H4 (cell line): ENCODE results near the gene FARP2. TPM values are rescaled to one million over a fixed set of nuclear protein-coding genes. Genes with fewer than 3 reads are reported as not detected.
A peak's percentile ranks its signal among the peaks of the same experiment; 100 is the strongest.

Source experiments
- DNase-seq: peaks from one replicate; pipeline ENCODE4 v3.0.0-alpha.2; 2015; ENCODE audit warnings: low spot score
- total RNA-seq: library from RNA; depleted of rRNA; stranded (reverse); fragments of >200 nt; shearing (Covaris generic); gene quantifications from 2 replicates; pipeline ENCODE4 v1.2.3, GENCODE V29; 2014

Gene FARP2
- total RNA-seq, 1 experiment from 2014 or later = 29.4 TPM

- DNase-seq = no peak
Observed at GRCh38 chr2:241323778-241324177, 32.3 kb upstream of the FARP2 start.

- DNase-seq = no peak
Observed at GRCh38 chr2:241324775-241325174, 31.3 kb upstream of the FARP2 start.

GRCh38 chr2:241325257-241325656 lies 30.8 kb upstream of the FARP2 start:
- no peak for DNase-seq

GRCh38 chr2:241329669-241330615 lies 26.1 kb upstream of the FARP2 start:
- DNase-seq = no peak

- DNase-seq = no peak
Observed at GRCh38 chr2:241330616-241330981, 25.5 kb upstream of the FARP2 start.

GRCh38 chr2:241334813-241335212 lies 21.3 kb upstream of the FARP2 start:
- no peak for DNase-seq

GRCh38 chr2:241339839-241340630 lies 16.1 kb upstream of the FARP2 start:
- no peak for DNase-seq

- DNase-seq = no peak
Observed at GRCh38 chr2:241340631-241341163, 15.4 kb upstream of the FARP2 start.

GRCh38 chr2:241344925-241345651 lies 11.0 kb upstream of the FARP2 start:
- no peak for DNase-seq

- DNase-seq = no peak
Observed at GRCh38 chr2:241349941-241350340, 6.1 kb upstream of the FARP2 start.

GRCh38 chr2:241350530-241350877 lies 5.6 kb upstream of the FARP2 start:
- DNase-seq = no peak

- no peak for DNase-seq
Observed at GRCh38 chr2:241350878-241351639, 5.0 kb upstream of the FARP2 start.

- no peak for DNase-seq
Observed at GRCh38 chr2:241351640-241352031, 4.4 kb upstream of the FARP2 start.

GRCh38 chr2:241352227-241352626 lies 3.9 kb upstream of the FARP2 start:
- DNase-seq = no peak

- peak; percentile 46 for DNase-seq
Observed at GRCh38 chr2:241354668-241355658, 1.1 kb upstream of the FARP2 start.

GRCh38 chr2:241356871-241357260 lies 781 bp downstream of the FARP2 start:
- DNase-seq = no peak

GRCh38 chr2:241357531-241357930 lies 1.4 kb downstream of the FARP2 start:
- DNase-seq = no peak

- no peak for DNase-seq
Observed at GRCh38 chr2:241358470-241358869, 2.4 kb downstream of the FARP2 start.

GRCh38 chr2:241359481-241360045 lies 3.5 kb downstream of the FARP2 start:
- no peak for DNase-seq

- no peak for DNase-seq
Observed at GRCh38 chr2:241363426-241363825, 7.3 kb downstream of the FARP2 start.
